GM15510 (cell line): ENCODE data around the gene DLX6.

Experiments used
- POLR2A ChIP-seq: IDR thresholded peaks from 3 replicates; pipeline ENCODE4 v1.6.1; 2011; ENCODE audit warnings: borderline replicate concordance; ENCODE audit not compliant: insufficient read length; ENCODE audit errors: extremely low read depth

Gene DLX6

DNA sequence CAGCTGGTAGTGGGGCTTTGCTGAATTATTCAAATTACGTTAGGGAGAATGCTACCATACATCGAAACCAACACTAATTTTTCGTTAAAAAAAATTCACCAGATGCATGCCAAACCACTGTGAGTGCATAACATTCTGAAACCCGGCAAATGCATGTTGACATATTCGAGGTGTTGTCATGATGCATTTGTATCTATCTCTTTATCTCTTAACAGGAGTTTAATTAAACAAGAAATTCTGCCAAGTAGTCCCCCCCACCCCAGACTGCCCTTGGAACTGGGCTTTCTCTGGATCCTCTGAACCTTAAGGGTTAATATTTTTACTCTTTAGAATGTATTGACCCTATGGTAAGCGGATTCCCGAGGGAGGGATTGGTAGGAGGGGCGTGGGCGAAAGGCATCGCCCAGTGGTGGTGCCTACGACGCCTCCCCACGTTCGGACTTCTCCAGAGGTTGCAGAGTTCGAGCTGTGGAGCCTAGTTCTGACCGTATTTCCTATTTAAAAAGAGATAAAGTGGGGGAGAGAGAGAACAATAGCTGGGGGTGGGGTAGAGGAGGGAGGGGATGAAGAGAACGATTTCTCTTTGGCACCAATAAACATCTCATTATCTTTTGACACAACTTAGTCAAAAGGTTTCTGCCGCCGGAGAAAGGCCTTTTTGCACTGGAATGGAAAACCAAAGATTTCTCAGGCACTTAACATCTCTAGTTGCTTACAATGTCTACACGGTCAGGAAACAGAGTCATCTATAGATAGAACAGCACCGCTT, 7.2 kb downstream of the DLX6 start:
- no peak for TF ChIP-seq POLR2A

GRCh38 chr7:97013134-97013844, 7.9 kb downstream of the DLX6 start:
- TF ChIP-seq POLR2A: no peak

- no peak for TF ChIP-seq POLR2A
Observed at GRCh38 chr7:97013845-97014134, 8.4 kb downstream of the DLX6 start.

DNA sequence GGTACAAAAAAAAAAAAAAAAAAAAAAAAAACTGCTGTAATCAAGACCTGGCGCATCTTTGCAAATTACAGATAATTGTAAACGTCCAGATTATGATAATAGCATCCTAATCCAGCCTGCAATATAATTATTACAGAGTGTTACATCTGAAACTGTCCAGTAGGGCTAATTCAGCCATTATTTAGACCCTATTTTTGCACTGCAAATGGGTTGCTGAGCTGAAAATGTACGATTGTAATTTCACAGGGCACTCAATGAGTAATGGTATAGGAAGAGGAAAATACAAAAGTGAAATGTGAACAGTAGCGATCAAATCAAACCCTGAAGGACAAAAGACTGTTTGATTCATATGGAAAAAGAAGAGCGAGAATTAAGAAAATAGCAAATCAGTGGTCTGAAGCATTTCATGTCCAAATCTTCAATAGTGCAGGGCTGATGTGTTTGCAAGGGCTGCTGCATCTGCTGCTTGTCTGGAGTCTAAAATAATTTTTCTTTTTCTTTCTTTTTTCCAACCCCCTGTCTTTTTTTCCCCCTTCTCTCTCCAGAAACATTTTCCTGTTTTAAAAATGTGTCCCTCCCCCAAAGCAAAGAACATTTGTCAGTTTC, 8.9 kb downstream of the DLX6 start:
- TF ChIP-seq POLR2A: no peak

GRCh38 chr7:97015279-97015678, 9.9 kb downstream of the DLX6 start:
- no peak for TF ChIP-seq POLR2A

GRCh38 chr7:97015756-97016380, 10.5 kb downstream of the DLX6 start:
- no peak for TF ChIP-seq POLR2A

GRCh38 chr7:97016381-97017191, 11.2 kb downstream of the DLX6 start:
- TF ChIP-seq POLR2A: no peak

DNA sequence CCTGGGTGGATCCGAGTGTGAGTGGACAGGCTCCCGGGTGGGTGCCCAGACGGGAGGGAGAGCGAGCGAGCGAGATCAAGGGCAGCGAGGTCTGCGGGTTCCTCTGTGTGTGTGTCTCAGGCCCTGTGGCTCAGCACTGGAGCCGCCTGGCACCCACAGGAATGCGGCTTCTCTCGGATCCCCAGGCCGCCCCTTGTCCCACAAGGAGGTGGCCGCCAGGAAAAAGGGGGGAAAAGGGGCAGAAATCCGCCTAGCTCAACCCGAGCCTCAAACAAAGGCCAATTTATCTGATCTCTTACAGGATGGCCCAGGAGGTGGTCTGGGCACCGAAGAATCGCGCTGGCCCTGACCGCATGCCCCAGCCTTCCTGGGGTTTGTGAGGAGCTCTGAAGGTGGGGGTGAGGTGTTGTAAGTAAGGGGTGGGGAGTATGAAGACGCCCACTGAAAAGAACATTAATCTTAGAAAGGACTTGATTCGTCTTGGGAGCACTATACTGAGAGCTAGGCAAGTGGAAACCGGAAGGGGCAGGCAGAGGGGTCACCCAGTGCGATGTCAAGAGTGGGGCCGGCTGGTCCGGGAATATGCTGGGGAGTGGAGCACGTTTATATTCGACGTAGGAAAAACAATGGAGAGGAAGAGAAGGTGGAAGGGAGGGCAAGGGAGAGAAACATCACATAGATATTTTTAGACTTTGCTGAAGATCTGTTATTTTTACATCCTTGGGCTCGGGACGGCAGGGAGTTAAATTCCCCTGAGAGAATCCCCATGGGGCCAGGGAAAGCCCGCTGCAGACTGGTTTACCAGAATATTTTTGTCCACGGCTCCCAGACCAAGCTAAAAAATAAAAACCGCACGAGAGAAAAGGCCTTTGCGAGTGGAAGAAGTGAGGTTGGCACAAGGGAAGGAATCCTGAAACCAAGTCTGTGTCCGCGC, 12.1 kb downstream of the DLX6 start:
- no peak for TF ChIP-seq POLR2A

DNA sequence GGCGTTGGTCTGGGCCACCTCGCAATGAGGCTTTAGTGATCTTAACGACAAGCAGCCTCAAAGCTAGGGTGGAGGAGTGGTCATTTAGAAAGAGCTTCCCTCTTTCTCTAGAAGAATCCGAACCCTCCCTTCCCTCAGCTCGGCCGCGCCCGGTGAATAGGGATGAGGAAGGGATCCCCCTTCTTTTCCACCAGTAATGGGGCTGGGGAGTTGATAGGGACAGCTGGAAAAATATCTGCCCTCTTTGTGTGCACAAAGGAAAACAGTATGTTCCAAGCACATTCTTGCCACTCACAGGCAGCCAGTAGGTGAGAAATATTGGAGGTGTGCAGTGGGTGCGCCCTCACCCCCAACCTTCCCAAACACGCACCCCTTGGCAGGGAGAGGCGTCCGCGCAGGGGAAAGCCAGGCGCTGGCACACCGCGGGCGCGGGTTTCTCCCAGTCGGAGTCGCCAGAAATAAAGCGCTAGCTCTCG, 12.8 kb downstream of the DLX6 start:
- TF ChIP-seq POLR2A: no peak

DNA sequence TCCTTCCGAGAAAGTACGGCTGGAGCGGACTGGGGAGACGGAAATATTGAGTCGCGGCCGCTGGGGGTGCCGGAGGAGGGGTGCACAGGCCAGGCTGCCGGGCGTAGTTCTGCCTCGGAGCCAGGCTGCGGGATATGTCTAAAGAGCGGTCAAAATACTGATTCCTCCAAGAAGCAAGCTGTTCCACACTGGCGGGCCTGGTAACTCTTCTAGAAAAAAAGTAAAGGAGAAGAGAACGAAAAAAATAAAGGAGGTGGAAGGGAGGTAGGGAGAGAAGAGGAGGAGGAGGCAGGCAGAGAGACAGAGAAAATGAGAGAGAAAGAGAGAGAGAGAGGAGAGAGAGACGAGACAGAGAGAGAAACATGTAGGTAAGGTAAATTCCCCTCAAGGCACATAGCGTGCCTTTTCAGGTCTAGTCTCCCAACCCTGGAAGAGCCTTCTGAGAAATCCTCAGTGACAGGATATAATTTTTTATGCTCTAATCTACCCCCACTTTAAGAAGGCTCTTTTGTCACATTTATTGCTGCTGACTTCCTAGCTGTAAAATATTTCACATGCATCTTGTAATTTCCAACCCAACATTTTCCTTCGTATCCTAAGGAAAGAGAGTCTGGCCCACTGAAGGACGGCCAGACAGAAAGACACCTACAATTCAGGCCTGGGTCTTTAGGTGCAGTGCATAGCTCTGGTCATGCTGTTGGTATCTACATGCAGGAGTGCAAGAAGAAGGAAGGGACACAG, 13.6 kb downstream of the DLX6 start:
- no peak for TF ChIP-seq POLR2A

DNA sequence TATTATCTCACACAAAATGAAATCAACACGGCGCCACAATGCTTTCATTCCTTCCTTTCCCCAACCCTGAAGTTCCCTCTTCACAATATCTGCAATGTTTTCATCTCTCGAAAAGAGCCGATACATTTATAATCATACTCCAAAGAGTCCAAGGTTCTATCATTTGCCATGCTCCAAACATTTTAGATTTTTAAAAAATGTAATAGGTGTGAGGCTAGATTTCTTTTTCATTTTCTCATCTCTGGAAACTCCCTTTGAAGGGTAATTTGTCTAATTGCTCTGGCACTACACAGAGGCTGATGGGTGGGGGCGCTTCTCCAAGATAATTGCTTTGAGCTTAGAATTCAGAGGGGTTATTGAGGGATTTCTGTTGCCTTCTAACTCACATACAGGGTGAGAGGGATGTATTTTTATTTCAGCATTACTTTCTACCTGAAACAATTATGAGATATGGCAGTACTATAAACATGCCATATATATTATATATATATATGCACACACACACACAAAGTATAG, 14.4 kb downstream of the DLX6 start:
- TF ChIP-seq POLR2A: no peak

- no peak for TF ChIP-seq POLR2A
Observed at GRCh38 chr7:97020601-97020995, 15.2 kb downstream of the DLX6 start.

DNA sequence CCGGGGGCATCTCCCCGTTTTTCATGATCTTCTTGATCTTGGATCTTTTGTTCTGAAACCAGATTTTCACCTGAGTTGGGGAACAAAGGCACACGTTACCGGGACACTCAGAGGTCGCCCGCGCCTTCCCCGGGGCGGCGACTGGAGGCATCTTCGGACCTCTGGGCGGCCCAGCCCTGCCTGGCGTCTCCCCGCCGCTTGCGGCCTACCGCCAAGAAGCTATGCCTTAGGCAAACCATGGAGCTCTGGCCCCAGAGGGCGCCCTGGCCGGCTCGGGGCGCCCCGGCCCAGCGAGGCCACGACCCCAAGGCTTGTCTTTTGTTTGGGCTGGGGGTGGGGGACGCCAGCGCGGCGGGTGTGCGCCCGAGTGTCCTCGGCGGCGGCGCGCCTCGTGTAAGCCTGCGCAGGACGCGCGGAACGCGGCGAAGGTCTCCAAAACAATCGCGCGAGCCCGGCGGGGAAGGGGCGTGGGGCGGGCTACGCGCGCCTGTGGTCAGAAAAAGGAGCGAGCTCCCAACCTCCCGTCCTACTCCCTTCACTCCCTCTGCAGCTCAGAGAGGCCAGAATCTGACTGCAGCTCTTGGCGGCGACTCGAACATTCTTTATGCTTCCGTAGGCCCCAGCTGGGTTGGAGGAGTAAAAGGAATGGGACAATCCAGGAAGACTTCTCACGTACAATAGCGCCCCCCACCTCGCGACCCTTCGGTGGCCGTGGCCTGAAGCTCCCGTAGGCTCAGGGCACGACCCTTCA, 15.8 kb downstream of the DLX6 start:
- TF ChIP-seq POLR2A: no peak
